ENCODE data around the gene SAE1. TPM values are rescaled to one million over a fixed set of nuclear protein-coding genes. Genes with fewer than 3 reads are reported as not detected.

The SAE1 gene
- total and polyA plus RNA-seq, 10 of the 15 experiments (the other 5 are each of a cell fraction or from before 2014, with no cell fraction given) = 62.0 to 246 (median 148) TPM

DNA sequence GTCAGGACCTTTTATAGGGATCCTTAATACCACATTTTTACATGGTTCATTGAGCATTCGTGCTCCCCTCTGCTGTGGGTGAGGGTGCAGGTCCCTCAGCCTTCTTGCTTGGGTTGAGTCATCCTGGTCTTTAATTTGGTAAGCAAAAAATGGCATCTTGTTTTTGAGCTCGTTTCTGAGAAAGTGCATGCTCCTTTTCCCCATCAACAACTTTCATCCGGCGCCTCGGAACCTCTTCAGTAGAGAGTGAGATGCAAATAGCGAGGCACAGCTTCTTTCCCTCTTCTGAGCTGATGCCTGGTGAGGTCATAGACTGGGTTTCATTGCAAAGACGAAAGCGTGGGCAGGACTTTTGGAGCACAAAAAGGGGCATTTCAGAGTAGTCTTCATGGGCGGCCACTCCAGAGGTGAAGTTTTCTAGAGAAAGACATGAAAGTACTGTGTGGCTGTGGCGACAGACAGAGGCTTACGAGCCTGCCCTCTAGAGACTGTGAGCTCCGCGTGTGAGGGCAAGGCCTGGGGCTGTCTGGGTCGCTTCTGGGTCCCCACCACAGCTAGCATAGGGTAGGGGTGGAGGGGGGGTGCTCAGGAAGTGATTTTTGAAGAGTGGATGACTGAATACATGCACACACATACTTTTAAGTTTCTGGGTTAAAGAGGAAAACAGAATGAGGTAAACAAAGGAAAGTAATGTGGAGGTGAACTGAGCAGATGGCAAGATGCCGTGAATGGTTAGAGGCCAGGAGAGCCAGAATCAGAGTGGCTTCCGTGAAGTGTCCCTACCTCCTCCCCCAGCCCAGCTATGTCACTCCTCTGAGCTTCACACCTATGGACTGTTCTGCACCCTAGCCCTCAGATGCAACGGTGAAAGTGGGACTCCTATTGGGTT lies 56.1 kb downstream of the SAE1 start (continued):
- TF ChIP-seq CREB1 (IDR thresholded peaks at IDR 0.05; ENCODE audit: low read depth) = peak; percentile 91
- TF ChIP-seq PAX8 (IDR thresholded peaks at IDR 0.05) = no peak
- no peak for TF ChIP-seq SMAD1 (IDR thresholded peaks at IDR 0.05; ENCODE audit: low read depth, partially characterized antibody)
- TF ChIP-seq, protein P1, sequence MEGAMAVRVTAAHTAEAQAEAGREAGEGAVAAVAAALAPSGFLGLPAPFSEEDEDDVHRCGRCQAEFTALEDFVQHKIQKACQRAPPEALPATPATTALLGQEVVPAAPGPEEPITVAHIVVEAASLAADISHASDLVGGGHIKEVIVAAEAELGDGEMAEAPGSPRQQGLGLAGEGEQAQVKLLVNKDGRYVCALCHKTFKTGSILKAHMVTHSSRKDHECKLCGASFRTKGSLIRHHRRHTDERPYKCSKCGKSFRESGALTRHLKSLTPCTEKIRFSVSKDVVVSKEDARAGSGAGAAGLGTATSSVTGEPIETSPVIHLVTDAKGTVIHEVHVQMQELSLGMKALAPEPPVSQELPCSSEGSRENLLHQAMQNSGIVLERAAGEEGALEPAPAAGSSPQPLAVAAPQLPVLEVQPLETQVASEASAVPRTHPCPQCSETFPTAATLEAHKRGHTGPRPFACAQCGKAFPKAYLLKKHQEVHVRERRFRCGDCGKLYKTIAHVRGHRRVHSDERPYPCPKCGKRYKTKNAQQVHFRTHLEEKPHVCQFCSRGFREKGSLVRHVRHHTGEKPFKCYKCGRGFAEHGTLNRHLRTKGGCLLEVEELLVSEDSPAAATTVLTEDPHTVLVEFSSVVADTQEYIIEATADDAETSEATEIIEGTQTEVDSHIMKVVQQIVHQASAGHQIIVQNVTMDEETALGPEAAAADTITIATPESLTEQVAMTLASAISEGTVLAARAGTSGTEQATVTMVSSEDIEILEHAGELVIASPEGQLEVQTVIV (IDR thresholded peaks at IDR 0.05; ENCODE audit: borderline replicate concordance, partially characterized antibody) = no peak
- TF ChIP-seq IKZF2 (IDR thresholded peaks at IDR 0.05) = peak in 1 of 2 experiments; percentile 67; a peak in 3 of 4 replicates
- TF ChIP-seq ZNF217 (IDR thresholded peaks at IDR 0.05) = no peak
- TF ChIP-seq, protein P2, sequence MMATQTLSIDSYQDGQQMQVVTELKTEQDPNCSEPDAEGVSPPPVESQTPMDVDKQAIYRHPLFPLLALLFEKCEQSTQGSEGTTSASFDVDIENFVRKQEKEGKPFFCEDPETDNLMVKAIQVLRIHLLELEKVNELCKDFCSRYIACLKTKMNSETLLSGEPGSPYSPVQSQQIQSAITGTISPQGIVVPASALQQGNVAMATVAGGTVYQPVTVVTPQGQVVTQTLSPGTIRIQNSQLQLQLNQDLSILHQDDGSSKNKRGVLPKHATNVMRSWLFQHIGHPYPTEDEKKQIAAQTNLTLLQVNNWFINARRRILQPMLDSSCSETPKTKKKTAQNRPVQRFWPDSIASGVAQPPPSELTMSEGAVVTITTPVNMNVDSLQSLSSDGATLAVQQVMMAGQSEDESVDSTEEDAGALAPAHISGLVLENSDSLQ (IDR thresholded peaks at IDR 0.05) = no peak
- TF ChIP-seq, protein P3, sequence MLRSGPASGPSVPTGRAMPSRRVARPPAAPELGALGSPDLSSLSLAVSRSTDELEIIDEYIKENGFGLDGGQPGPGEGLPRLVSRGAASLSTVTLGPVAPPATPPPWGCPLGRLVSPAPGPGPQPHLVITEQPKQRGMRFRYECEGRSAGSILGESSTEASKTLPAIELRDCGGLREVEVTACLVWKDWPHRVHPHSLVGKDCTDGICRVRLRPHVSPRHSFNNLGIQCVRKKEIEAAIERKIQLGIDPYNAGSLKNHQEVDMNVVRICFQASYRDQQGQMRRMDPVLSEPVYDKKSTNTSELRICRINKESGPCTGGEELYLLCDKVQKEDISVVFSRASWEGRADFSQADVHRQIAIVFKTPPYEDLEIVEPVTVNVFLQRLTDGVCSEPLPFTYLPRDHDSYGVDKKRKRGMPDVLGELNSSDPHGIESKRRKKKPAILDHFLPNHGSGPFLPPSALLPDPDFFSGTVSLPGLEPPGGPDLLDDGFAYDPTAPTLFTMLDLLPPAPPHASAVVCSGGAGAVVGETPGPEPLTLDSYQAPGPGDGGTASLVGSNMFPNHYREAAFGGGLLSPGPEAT (IDR thresholded peaks at IDR 0.05; ENCODE audit: low read depth) = 0 out of 2 replicates have a peak, but pooled peaks have one; percentile 30
- TF ChIP-seq PML (IDR thresholded peaks at IDR 0.05; ENCODE audit: low read length) = 0 out of 2 replicates have a peak, but pooled peaks have one; percentile 54
- TF ChIP-seq, protein P4, sequence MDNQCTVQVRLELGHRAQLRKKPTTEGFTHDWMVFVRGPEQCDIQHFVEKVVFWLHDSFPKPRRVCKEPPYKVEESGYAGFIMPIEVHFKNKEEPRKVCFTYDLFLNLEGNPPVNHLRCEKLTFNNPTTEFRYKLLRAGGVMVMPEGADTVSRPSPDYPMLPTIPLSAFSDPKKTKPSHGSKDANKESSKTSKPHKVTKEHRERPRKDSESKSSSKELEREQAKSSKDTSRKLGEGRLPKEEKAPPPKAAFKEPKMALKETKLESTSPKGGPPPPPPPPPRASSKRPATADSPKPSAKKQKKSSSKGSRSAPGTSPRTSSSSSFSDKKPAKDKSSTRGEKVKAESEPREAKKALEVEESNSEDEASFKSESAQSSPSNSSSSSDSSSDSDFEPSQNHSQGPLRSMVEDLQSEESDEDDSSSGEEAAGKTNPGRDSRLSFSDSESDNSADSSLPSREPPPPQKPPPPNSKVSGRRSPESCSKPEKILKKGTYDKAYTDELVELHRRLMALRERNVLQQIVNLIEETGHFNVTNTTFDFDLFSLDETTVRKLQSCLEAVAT (IDR thresholded peaks at IDR 0.05) = no peak
- TF ChIP-seq NBN (IDR thresholded peaks at IDR 0.05) = peak; percentile 85
- TF ChIP-seq NFYA (IDR thresholded peaks at IDR 0.05; ENCODE audit: borderline replicate concordance, low read depth, low read length) = no peak
- TF ChIP-seq BHLHE40 (IDR thresholded peaks at IDR 0.05; ENCODE audit: borderline replicate concordance in 1 of 2, low read depth in 2 of 2, low read length in 1 of 2) = peak; percentile 33 to 62; a peak in 1 of 4 replicates
- TF ChIP-seq MXI1 (IDR thresholded peaks at IDR 0.05; ENCODE audit: low read depth, low read length) = 0 out of 2 replicates have a peak, but pooled peaks have one; percentile 45
- peak; percentile 9; the same call in 1 of the 2 replicates for TF ChIP-seq GATAD2B (conservative IDR thresholded peaks at IDR 0.05; ENCODE audit: low read depth)
- TF ChIP-seq RAD21 (IDR thresholded peaks at IDR 0.05; ENCODE audit: insufficient read depth, low read depth, low read length) = 0 out of 2 replicates have a peak, but pooled peaks have one; percentile 15
- no peak for TF ChIP-seq EZH2 (IDR thresholded peaks at IDR 0.05; ENCODE audit: borderline replicate concordance, control insufficient read depth, low read depth, low read length)
- TF ChIP-seq, protein P5, sequence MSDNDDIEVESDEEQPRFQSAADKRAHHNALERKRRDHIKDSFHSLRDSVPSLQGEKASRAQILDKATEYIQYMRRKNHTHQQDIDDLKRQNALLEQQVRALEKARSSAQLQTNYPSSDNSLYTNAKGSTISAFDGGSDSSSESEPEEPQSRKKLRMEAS (IDR thresholded peaks at IDR 0.05; ENCODE audit: low read depth, low read length) = peak; percentile 22; the same call in 1 of the 2 replicates
- no peak for TF ChIP-seq CBX5 (IDR thresholded peaks at IDR 0.05; ENCODE audit: low read depth)
- TF ChIP-seq, protein P6, sequence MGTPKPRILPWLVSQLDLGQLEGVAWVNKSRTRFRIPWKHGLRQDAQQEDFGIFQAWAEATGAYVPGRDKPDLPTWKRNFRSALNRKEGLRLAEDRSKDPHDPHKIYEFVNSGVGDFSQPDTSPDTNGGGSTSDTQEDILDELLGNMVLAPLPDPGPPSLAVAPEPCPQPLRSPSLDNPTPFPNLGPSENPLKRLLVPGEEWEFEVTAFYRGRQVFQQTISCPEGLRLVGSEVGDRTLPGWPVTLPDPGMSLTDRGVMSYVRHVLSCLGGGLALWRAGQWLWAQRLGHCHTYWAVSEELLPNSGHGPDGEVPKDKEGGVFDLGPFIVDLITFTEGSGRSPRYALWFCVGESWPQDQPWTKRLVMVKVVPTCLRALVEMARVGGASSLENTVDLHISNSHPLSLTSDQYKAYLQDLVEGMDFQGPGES (IDR thresholded peaks at IDR 0.05) = no peak
- TF ChIP-seq SUZ12 (IDR thresholded peaks at IDR 0.05; ENCODE audit: unreplicated experiment) = no peak

Data from GM12878 (cell line).